HG02884 (cell line): ENCODE data around the gene RBM20.
"Not testable (repeated sequence)": the region's sequence is repeated elsewhere in the genome, so short reads cannot be mapped to it uniquely, and the experiment has no call there.

Source experiments
- ATAC-seq: cut with Tn5 transposase; IDR thresholded peaks from one replicate; pipeline ENCODE4 v1.9.1; 2021; ENCODE audit warnings: mild to moderate bottlenecking, moderate library complexity; ENCODE audit not compliant: unreplicated experiment

RBM20 gene

GRCh38 chr10:110647136-110647430 is 2.9 kb downstream of the RBM20 start:
- ATAC-seq: no peak

- ATAC-seq: no peak
These were observed 4.7 kb downstream of the RBM20 start for GRCh38 chr10:110648692-110649346.

DNA sequence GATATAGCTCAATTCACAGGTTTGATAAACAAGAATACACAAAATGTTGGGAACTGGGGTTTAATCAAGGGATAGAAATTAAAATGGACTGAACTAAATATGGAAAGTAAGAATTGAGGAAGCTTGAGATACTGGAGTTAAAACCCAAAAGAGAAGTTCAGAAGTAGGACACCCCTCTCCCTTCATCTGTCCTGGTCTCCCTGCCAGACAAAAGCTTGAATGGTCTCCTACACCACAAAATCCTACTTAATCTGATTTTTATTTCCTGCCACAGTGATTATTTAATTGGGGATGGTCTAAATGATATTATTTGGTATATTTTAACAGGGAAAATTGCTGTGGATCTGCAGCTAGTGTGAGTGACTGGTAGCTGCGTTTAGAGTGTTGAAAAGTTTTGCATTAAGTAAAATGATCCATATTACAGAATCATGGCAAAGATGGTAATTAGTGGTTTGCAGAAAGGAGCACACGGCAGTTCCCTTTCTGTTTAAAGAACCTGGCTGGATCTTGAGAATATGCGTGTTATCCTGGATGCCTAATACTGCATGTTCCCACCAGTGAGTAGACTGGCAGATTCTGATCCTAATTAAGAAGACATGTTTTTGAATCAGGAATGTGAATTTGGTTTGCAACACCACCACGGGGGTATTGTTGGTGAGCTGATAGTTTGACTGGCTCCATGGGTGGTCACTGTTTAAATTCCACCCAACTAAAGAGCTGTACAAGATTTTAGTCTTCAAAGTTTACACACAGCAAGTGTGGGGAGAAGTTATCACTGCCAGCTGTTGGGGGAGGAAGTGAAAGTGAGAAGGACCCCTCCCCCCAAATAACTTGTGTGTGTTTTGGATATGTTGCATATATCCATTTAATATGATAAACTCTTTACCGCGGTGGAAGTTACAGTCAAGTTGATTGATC is 5.5 kb downstream of the RBM20 start:
- ATAC-seq: no peak

DNA sequence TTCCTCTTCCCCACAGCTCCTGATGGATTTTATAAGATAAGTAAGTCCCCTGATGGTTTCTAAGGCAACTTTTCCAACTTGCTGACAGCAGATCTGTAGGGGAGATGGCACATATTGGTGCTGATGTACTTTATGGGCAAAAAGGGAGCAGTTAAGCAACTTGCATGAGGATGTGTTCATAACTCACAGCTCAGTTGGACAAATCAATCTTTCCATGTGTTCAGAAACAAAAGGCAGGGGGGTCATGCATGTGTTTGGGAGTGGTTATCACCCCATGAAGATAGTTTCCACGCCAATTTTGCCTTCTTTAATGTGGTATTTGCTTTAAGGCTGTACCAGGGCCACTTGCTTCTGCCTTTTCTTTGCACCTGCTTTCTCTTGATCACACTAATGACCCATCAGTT is 6.1 kb downstream of the RBM20 start:
- no peak for ATAC-seq

GRCh38 chr10:110651044-110651958 is 7.2 kb downstream of the RBM20 start:
- peak; percentile 94 for ATAC-seq

GRCh38 chr10:110652475-110653118 is 8.5 kb downstream of the RBM20 start:
- ATAC-seq: no peak

GRCh38 chr10:110655320-110655719 is 11.2 kb downstream of the RBM20 start:
- no peak for ATAC-seq

DNA sequence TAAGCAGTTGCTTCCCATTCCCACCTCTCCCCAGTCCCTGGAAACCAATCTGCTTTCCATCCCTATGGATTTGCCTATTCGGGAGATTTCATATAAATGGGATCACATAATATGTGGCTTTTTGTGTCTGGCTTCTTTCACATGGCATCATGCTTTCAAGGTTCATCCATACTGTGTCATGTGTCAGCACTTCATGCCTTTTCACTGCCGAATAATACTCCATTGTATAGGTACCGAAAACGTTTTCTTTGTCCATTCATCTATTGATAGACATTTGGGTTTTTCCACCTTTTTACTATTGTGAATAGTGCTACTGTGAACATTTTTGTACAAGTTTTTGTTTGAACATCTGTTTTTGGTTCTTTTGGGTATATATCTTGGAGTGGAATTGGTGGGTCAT is 12.5 kb downstream of the RBM20 start:
- ATAC-seq: no peak

DNA sequence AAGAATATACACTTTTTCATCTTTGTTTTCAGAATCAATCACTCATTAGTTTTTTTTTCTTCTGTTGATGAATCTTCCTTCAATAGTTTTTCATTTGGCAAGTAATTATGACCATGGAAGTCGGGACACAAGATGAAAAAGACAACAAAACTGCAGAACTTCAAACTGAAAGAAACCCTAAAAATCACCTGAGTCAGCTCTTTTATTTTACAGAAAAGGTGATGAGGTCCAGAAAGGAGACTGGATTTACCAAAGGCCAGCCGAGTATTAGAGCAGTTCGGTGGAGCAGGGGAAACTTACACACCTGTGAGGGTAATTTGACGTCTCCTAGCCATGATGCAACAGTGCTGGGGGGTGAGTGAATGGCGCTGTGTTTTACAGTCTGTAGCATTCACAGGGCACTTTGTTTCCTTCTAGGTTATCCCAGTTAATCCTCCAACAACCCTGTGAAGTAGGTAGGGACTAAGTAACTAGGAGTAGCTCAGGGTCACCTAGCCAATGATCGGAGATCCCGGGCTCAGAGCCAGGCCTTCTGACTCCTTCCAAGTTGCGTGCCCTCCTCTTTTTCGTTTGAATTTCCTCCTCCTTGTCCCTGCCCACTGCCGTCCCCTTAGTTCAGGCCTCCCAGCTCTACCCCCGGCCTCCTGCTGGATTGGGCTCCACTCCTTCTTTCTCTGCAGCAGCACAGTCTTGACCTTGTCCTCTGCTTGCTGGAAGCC is 14.0 kb downstream of the RBM20 start:
- no peak for ATAC-seq

- ATAC-seq: no peak
These were observed 15.4 kb downstream of the RBM20 start for GRCh38 chr10:110659558-110659957.

DNA sequence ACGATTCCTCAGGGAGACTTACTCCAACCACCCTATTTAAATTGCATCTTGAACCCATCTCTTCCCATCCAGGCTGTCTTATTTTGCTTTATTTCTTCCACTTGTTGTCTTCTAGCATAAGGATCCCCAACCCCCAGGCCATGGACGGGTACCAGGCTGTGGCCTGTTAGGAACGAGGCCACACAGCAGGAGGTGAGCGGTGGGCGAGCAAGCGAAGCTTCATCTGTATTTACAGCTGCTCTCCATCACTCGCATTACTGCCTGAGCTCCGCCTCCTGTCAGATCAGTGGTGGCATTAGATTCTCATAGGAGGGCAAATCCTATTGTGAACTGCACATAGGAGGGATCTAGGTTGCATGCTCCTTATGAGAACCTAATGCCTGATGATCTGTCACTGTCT is 16.2 kb downstream of the RBM20 start:
- not testable (repeated sequence) for ATAC-seq

DNA sequence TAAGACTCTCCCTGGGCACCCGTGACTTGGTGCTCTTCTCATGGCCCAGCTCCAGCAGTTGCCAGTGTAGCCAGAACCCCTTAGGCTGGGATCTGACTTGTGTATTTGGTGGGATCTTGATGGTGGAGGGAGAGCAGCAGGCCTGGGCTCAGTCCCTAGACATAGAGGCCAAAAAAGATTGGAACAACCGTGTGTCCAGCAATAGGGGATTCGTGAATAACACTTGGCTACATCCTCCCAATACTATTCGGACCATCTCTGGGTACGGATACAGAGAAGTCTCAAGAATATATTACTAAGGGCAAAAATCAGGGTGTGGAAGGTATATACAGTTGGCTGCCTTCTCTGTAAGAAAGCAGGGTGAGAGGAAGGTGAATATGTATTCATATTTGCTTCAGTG is 17.2 kb downstream of the RBM20 start:
- ATAC-seq: no peak

GRCh38 chr10:110664483-110665420 is 20.6 kb downstream of the RBM20 start:
- ATAC-seq: no peak

GRCh38 chr10:110666259-110666658 is 22.1 kb downstream of the RBM20 start:
- not testable (repeated sequence) for ATAC-seq

GRCh38 chr10:110666673-110667072 is 22.5 kb downstream of the RBM20 start:
- ATAC-seq: no peak

DNA sequence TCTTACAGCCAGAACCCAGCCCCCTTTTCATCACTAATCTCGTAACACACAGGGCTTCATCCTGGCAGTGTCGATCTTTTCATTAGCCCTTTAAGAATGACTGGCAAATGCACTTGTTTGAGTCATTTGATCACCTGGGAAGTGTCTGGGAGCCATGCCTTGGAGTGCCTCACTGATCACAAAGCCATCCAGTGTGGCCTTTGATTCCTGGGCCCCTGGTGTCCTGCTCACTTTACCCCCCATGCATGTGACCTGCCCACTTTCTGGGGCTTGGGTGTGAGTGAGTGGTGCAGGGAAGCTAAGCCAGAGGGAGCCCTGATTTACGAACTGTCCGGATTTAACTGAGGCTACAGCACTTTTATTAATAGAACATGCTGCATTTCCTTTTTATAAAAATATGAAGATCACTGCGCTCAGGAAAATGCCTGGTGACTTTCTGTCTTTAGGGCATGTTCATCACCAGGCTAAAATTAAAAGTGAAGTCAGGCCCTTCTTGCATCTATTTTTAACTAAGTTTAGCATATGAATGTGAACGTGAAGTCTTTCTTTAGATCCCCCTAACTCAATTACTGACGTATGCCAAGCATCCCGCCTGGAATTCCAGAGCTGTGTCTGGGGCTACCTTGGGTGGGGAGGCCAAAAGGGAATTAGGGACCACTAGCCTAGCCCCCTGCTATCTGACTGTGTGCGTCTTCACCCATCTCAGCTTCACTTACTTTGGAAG is 23.6 kb downstream of the RBM20 start:
- no peak for ATAC-seq

- no peak for ATAC-seq
These were observed 24.3 kb downstream of the RBM20 start for GRCh38 chr10:110668443-110668842.

DNA sequence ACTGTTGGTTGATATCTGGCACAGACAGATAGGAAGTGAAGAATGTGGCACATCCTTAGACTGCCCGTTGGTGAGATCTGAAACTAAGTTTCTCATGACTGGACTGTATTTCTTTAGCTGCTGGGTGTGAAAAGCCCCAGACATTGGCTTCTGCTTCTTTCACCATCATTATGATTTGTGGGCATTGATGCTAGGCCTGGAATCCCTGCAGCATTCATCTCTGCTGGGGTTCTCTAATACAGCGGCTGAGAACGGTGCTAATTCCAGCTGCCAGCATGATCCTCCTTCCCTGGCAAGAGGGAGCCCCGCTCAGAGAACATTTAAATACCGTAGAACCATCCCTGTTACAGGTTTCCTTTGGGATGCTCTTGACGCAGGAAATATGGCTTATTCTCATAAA is 26.2 kb downstream of the RBM20 start:
- no peak for ATAC-seq
